Left lung (tissue), 10 donors: ENCODE results near the gene COL4A2. TPM values are rescaled to one million over a fixed set of nuclear protein-coding genes. Genes with fewer than 3 reads are reported as not detected.

ENCODE experiments used
- ATAC-seq: fragments of 200-7000 bp; cut with Tn5 transposase; one replicate; pipeline ENCODE4 v1.9.1; 2020; ENCODE audit warnings: moderate library complexity
- DNase-seq, 4 donors: peaks; one replicate each; pipeline ENCODE4 v3.0.0-alpha.2; 2013 to 2020
- H3K27ac ChIP-seq, 2 donors: fragments of 200-600 bp; sonication (generic) in 1 of 2; one replicate each; pipeline versions ENCODE4 v1.5.0 to v1.8.0; 2020 to 2021
- H3K27me3 ChIP-seq, 2 donors: fragments of 200-600 bp; sonication (generic) in 1 of 2; one replicate each; pipeline versions ENCODE4 v1.5.0 to v1.8.0; 2020 to 2021
- H3K36me3 ChIP-seq, 2 donors: fragments of 200-600 bp; sonication (generic) in 1 of 2; one replicate each; pipeline versions ENCODE4 v1.5.0 to v1.8.0; 2020 to 2021
- H3K4me1 ChIP-seq, 2 donors: fragments of 200-600 bp; one replicate each; pipeline ENCODE4 v1.8.0; 2021
- H3K4me3 ChIP-seq, 2 donors: fragments of 200-600 bp; sonication (generic) in 1 of 2; one replicate each; pipeline versions ENCODE4 v1.5.0 to v1.8.0; 2020 to 2021; ENCODE audit warnings: mild to moderate bottlenecking in 1 of 2
- H3K9me3 ChIP-seq, 2 donors: fragments of 200-600 bp; sonication (generic) in 1 of 2; one replicate each; pipeline versions ENCODE4 v1.5.0 to v1.8.0; 2020 to 2021
- intact Hi-C, 2 donors: fragments of 100-400 bp; cut with DNase I; formaldehyde crosslinking; loops; one replicate each; pipeline versions ENCODE4 v1.11.2 to v1.14.2; 2022
- polyA plus RNA-seq, 6 donors: library from polyadenylated mRNA; unstranded; fragments of 120-200 nt; gene quantifications; one replicate each; pipeline ENCODE4 v1.2.1, GENCODE V29; 2013; ENCODE audit not compliant: insufficient read length in 6 of 6
- total RNA-seq, 2 donors: library from RNA; stranded (reverse); fragmentation: NEBNext Ultra II Directional; extraction: Animal tissue kit (Norgen Biotek cat#: 25700); gene quantifications; one replicate each; pipeline ENCODE4 v1.2.1, GENCODE V29; 2021
- TF ChIP-seq, protein P1 (sequence below), 2 donors: fragments of 200-600 bp; sonication (generic) in 1 of 2; IDR thresholded peaks; one replicate each; pipeline versions ENCODE4 v1.5.0 to v1.8.0; 2021; ENCODE audit warnings: antibody characterized with exemption in 2 of 2
- donor health status: DM: no; HTN: yes; CAD: no.
- donor health status: DM: no; HTN: no; CAD: no.

The COL4A2 gene
- total and polyA plus RNA-seq, 8 donors = 307 to 638 (median 395) TPM

DNA sequence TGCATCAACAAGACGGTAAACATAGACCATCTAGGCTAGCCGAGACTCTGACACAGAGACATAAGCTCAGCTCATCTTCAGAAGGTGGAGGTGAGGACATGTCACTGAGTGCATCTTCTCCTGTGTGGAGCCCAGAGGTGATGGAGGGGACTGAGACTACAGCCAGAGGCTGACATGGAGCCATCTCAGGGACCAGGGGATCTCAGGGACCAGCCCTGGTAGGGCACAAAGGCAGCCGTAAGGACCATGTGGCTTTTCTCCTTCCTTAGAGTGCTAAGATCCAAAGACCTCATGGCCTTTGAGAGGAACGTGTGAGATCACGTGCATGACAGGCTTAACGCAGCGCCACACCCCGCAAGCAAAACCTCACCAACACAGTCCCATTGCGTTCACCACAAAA, 127.5 kb downstream of the COL4A2 start:
- no peak overlapping the region for H3K27ac ChIP-seq
- intact Hi-C loops = no loop called here
- no peaks in the 10 kb centered on the region for H3K4me1 ChIP-seq
- H3K27me3 ChIP-seq = no peaks in the 10 kb centered on the region
- H3K36me3 ChIP-seq = peaks cover 0 to 29% of the 10 kb centered on the region in 2 donors
- TF ChIP-seq, protein P1, sequence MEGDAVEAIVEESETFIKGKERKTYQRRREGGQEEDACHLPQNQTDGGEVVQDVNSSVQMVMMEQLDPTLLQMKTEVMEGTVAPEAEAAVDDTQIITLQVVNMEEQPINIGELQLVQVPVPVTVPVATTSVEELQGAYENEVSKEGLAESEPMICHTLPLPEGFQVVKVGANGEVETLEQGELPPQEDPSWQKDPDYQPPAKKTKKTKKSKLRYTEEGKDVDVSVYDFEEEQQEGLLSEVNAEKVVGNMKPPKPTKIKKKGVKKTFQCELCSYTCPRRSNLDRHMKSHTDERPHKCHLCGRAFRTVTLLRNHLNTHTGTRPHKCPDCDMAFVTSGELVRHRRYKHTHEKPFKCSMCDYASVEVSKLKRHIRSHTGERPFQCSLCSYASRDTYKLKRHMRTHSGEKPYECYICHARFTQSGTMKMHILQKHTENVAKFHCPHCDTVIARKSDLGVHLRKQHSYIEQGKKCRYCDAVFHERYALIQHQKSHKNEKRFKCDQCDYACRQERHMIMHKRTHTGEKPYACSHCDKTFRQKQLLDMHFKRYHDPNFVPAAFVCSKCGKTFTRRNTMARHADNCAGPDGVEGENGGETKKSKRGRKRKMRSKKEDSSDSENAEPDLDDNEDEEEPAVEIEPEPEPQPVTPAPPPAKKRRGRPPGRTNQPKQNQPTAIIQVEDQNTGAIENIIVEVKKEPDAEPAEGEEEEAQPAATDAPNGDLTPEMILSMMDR (IDR thresholded peaks at IDR 0.05) = no peak
- ATAC-seq (no peak), DNase-seq (no peak)
- H3K4me3 ChIP-seq = no peak overlapping the region
- H3K9me3 ChIP-seq = no peaks in the 10 kb centered on the region

DNA sequence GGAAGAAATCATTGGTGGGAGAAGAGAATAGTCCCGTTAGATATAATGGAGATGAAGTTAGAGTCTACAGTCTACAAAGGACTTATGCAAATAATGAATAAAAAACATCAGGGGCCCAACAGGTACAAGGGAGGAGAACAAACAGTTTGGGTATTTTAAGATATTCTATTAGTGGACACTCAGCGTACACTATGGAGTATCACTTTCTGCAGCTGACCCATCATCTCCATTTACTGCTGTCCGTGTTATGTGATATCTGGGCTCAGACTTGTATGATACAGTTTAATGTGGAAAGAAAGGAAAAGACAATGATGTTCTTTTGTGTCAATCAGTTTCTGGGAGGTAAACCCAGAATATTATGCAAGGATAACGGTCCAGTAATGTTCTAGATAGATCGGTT, 128.2 kb downstream of the COL4A2 start:
- DNase-seq (no peak), ATAC-seq (no peak)
- Histone ChIP-seq H3K4me3 (no peak overlapping the region), H3K27ac (no peak overlapping the region), H3K36me3 (peaks cover 0 to 33% of the 10 kb centered on the region in 2 donors), H3K9me3 (no peaks in the 10 kb centered on the region), H3K4me1 (no peaks in the 10 kb centered on the region), H3K27me3 (no peaks in the 10 kb centered on the region)
- intact Hi-C loops = no loop called here
- TF ChIP-seq, protein P1 (IDR thresholded peaks at IDR 0.05) = no peak

DNA sequence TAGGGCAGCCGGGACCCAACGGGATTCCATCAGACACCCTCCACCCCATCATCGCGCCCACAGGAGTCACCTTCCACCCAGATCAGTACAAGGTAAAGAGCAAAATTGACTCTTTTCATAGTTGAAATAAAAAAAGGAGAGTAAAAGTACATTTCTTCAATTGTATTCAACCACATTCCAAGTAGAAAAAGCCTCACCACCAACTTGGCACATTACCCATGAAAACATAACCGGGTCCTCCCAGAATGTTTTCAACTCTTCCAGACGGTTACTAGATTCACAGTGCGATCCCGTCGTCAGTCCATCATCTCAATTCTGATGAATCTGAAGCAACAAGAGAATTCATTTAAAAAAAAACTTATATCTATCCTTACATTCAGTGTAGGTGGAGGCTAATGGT, 129.2 kb downstream of the COL4A2 start:
- Histone ChIP-seq H3K4me3 (no peak overlapping the region), H3K9me3 (no peaks in the 10 kb centered on the region), H3K27ac (no peak overlapping the region), H3K36me3 (peaks cover 0 to 42% of the 10 kb centered on the region in 2 donors), H3K4me1 (no peaks in the 10 kb centered on the region), H3K27me3 (no peaks in the 10 kb centered on the region)
- TF ChIP-seq, protein P1 (IDR thresholded peaks at IDR 0.05) = no peak
- ATAC-seq = no peak
- intact Hi-C loops = no loop called here
- no peak for DNase-seq

DNA sequence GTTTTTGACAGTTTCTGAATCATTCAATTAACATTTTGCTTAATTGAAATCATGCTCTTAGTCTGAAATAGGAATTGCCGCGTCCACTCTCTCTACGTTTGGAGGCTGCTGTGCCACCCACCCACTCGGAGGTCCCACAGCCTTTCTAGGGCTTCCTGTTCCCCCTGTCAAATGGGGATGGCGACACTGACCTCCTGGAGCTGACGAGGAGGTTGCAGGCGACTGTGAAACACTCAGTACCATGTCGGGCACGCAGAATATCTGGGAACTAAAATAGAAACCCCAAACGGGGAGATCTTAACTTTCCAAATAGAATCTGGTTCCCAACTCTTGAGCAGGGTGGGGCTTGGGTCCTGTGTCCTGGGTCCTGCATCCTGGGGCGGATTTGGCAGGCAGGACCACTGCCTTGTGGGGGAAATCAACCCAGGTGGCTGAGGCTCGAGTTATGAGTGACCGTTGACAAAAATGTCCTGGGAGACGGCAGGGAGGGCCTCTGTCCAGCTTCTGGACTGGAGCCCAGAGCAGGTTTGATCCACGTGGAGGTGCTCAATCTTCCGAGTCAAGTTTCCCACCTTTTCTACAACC, 129.8 kb downstream of the COL4A2 start:
- Histone ChIP-seq H3K27me3 (no peaks in the 10 kb centered on the region), H3K4me1 (no peaks in the 10 kb centered on the region), H3K27ac (no peak overlapping the region), H3K4me3 (no peak overlapping the region), H3K36me3 (peaks cover 0 to 45% of the 10 kb centered on the region in 2 donors), H3K9me3 (no peaks in the 10 kb centered on the region)
- DNase-seq = no peak
- no peak for ATAC-seq
- intact Hi-C loops = no loop called here
- TF ChIP-seq, protein P1 (IDR thresholded peaks at IDR 0.05) = no peak

DNA sequence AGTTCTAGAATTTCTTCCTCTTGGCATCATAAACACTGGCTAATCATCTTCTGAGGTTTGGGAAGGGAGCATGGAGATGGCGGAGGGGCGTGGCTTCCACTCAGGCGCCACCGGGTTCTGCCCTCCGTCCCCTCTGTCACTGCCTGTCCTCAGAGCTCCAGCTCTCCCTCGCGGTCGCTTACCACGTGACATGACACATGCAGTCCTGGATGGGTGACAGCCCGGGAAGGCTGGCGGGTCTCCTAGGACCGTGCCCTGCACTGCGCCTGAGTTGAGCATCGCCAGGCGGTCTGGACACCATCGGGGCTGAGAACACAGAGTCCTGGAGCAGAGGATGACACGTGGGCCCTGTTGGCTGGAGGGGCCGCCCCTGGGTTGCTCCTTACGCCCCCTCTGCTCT, 131.1 kb downstream of the COL4A2 start:
- H3K4me3 ChIP-seq = no peak overlapping the region
- no peak for ATAC-seq
- no peak overlapping the region for H3K27ac ChIP-seq
- H3K27me3 ChIP-seq = no peaks in the 10 kb centered on the region
- DNase-seq = peak in 1 of 4 donors; percentile 71
- intact Hi-C loops = no loop called here
- H3K9me3 ChIP-seq = no peaks in the 10 kb centered on the region
- TF ChIP-seq, protein P1 (IDR thresholded peaks at IDR 0.05) = no peak
- peaks cover 0 to 45% of the 10 kb centered on the region in 2 donors for H3K36me3 ChIP-seq
- peaks cover 0 to 5% of the 10 kb centered on the region in 2 donors for H3K4me1 ChIP-seq
